Measurements from ENCODE around the gene RGS7BP. TPM values are rescaled to one million over a fixed set of nuclear protein-coding genes. Genes with fewer than 3 reads are reported as not detected.

RGS7BP gene
- total RNA-seq, 4 donors from 2014 or later = 2.3 to 19.4 (median 7.2) TPM

GRCh38 chr5:64622991-64623390, 117.2 kb downstream of the RGS7BP start:
- Histone ChIP-seq H3K4me3 (no peak overlapping the region), H3K36me3 (no peaks in the 10 kb centered on the region), H3K9me3 (no peaks in the 10 kb centered on the region), H3K27ac (no peak overlapping the region), H3K4me1 (no peaks in the 10 kb centered on the region), H3K27me3 (no peaks in the 10 kb centered on the region)
- intact Hi-C loops (cut with DNase I; ENCODE audit: low total_unique reads) = no loop called here
- DNase-seq = no peak
- no peak for TF ChIP-seq CTCF (IDR thresholded peaks at IDR 0.05)
- TF ChIP-seq POLR2A (IDR thresholded peaks at IDR 0.05) = no peak

GRCh38 chr5:64625678-64626077, 119.9 kb downstream of the RGS7BP start:
- no peak for TF ChIP-seq CTCF (IDR thresholded peaks at IDR 0.05)
- H3K27ac ChIP-seq = no peak overlapping the region

GRCh38 chr5:64628901-64629300, 123.1 kb downstream of the RGS7BP start:
- Histone ChIP-seq H3K27me3 (no peaks in the 10 kb centered on the region), H3K36me3 (no peaks in the 10 kb centered on the region), H3K27ac (no peak overlapping the region), H3K4me1 (no peaks in the 10 kb centered on the region), H3K9me3 (no peaks in the 10 kb centered on the region), H3K4me3 (no peak overlapping the region)
- TF ChIP-seq POLR2A (IDR thresholded peaks at IDR 0.05) = no peak
- DNase-seq = no peak
- intact Hi-C loops (cut with DNase I; ENCODE audit: low total_unique reads) = no loop called here

More at GRCh38 chr5:64625678-64626077, 119.9 kb downstream of the RGS7BP start:
- no peaks in the 10 kb centered on the region for H3K9me3 ChIP-seq
- no peaks in the 10 kb centered on the region for H3K27me3 ChIP-seq
- H3K36me3 ChIP-seq = no peaks in the 10 kb centered on the region
- DNase-seq = no peak
- intact Hi-C loops (cut with DNase I; ENCODE audit: low total_unique reads) = no loop called here
- H3K4me3 ChIP-seq = no peak overlapping the region
- no peaks in the 10 kb centered on the region for H3K4me1 ChIP-seq

- no peak for DNase-seq
- no peaks in the 10 kb centered on the region for H3K36me3 ChIP-seq
- intact Hi-C loops (cut with DNase I; ENCODE audit: low total_unique reads) = loop anchor here (10.0 kb wide), 1 partner anchor 155 kb away; no protein-coding TSS in a partner anchor
- TF ChIP-seq CTCF (IDR thresholded peaks at IDR 0.05) (no peak), POLR2A (IDR thresholded peaks at IDR 0.05) (no peak)
- H3K27ac ChIP-seq = no peak overlapping the region
- H3K4me3 ChIP-seq = no peak overlapping the region
- no peaks in the 10 kb centered on the region for H3K4me1 ChIP-seq
- H3K27me3 ChIP-seq = no peaks in the 10 kb centered on the region
- H3K9me3 ChIP-seq = no peaks in the 10 kb centered on the region
These were observed 124.0 kb downstream of the RGS7BP start for GRCh38 chr5:64629841-64630240.

- no peak for DNase-seq
- no peak overlapping the region for H3K4me3 ChIP-seq
- H3K27me3 ChIP-seq = no peaks in the 10 kb centered on the region
- TF ChIP-seq CTCF (IDR thresholded peaks at IDR 0.05) (no peak), POLR2A (IDR thresholded peaks at IDR 0.05) (no peak)
- no peaks in the 10 kb centered on the region for H3K4me1 ChIP-seq
- no peaks in the 10 kb centered on the region for H3K36me3 ChIP-seq
- no peaks in the 10 kb centered on the region for H3K9me3 ChIP-seq
- H3K27ac ChIP-seq = no peak overlapping the region
- intact Hi-C loops (cut with DNase I; ENCODE audit: low total_unique reads) = loop anchor here (10.0 kb wide), 1 partner anchor 153 kb away; no protein-coding TSS in a partner anchor
These were observed 126.4 kb downstream of the RGS7BP start for GRCh38 chr5:64632251-64632650.
